HCT116 (cell line): ENCODE results near the gene C15orf40. TPM values are rescaled to one million over a fixed set of nuclear protein-coding genes. Genes with fewer than 3 reads are reported as not detected.

ENCODE experiments used
- ATAC-seq: fragments of 200-7000 bp; cut with Tn5 transposase; 2 replicates; pipeline ENCODE4 v1.9.1; 2020; ENCODE audit warnings: mild to moderate bottlenecking, moderate library complexity
- BruUV-seq: library from RNA; stranded (reverse); fragments of 400-500 nt; replicated peaks from 2 replicates; lab custom pipeline; 2021; lab: Mats Ljungman, UMichigan
- CTCF ChIA-PET: fragments of 300-600 bp; sonication (Branson Sonifier 250); formaldehyde crosslinking; loops from one replicate; lab custom pipeline; 2021; ENCODE audit warnings: antibody characterized with exemption; lab: Charles Lee
- POLR2A ChIA-PET: fragments of 300-600, 350-600 bp; sonication (Branson Sonifier 250); formaldehyde crosslinking; loops from one replicate; lab custom pipeline; 2021; ENCODE audit warnings: antibody characterized with exemption; lab: Charles Lee
- RAD21 ChIA-PET, 2 experiments: fragments of 300-600 bp; sonication (Branson Sonifier 250); formaldehyde crosslinking; loops; one replicate each; lab custom pipeline; 2023; ENCODE audit warnings: low total read pairs in 2 of 2; ENCODE audit not compliant: uncharacterized antibody in 2 of 2, unreplicated experiment in 2 of 2, low non-redundant PET in 1 of 2; lab: Charles Lee
- DNase-seq: peaks from one replicate; pipeline ENCODE4 v3.0.0-alpha.2; 2010; ENCODE audit warnings: low read depth, low spot score
- H2AFZ ChIP-seq: fragments of 200-600 bp; shearing (Covaris generic), sonication (generic); 2 replicates; pipeline ENCODE4 v1.6.1; 2017; ENCODE audit warnings: low read depth, mixed run types, mixed read lengths, antibody characterized with exemption, low read length; ENCODE audit not compliant: poor library complexity, severe bottlenecking
- H3K27ac ChIP-seq: 2 replicates; pipeline ENCODE4 v1.5.1; 2012; ENCODE audit warnings: low read depth, low read length
- H3K27me3 ChIP-seq: fragments of 200-600 bp; sonication (generic); 2 replicates; pipeline ENCODE4 v1.6.1; 2016; ENCODE audit warnings: mixed run types, low read length, mixed read lengths; ENCODE audit not compliant: insufficient read depth
- H3K36me3 ChIP-seq, 2 experiments: fragments of 200-500 bp in 1 of 2; fragments of 200-600 bp in 1 of 2; sonication (Bioruptor generic) in 1 of 2; sonication (generic) in 1 of 2; 2 replicates each; pipeline versions ENCODE4 v1.5.1 to v1.6.1; 2014 to 2016; ENCODE audit warnings: low read length in 2 of 2, inconsistent platforms in 1 of 2, mixed read lengths in 1 of 2, mixed run types in 1 of 2; ENCODE audit not compliant: insufficient read depth in 2 of 2, control insufficient read depth in 1 of 2
- H3K4me1 ChIP-seq, 2 experiments: fragments of 200-600 bp in 1 of 2; sonication (generic) in 1 of 2; 2 replicates each; pipeline versions ENCODE4 v1.5.1 to v1.6.1; 2012 to 2017; ENCODE audit warnings: low read length in 2 of 2, inconsistent platforms in 1 of 2, mild to moderate bottlenecking in 1 of 2, mixed read lengths in 1 of 2, mixed run types in 1 of 2, moderate library complexity in 1 of 2; ENCODE audit not compliant: insufficient read depth in 2 of 2, control insufficient read depth in 1 of 2
- H3K4me2 ChIP-seq: fragments of 200-600 bp; sonication (generic); 2 replicates; pipeline ENCODE4 v1.6.1; 2017; ENCODE audit warnings: mixed run types, low read length, mixed read lengths
- H3K4me3 ChIP-seq, 2 experiments: fragments of 200-600 bp in 1 of 2; sonication (generic) in 1 of 2; replicated peaks in 1 of 2; 2 replicates each; pipeline ENCODE4 v1.5.1; 2011 to 2016; ENCODE audit warnings: low read length in 2 of 2, control low read depth in 1 of 2, low read depth in 1 of 2, mild to moderate bottlenecking in 1 of 2, mixed read lengths in 1 of 2, mixed run types in 1 of 2
- H3K79me2 ChIP-seq: fragments of 200-600 bp; sonication (generic); 2 replicates; pipeline ENCODE4 v1.6.1; 2017; ENCODE audit warnings: mild to moderate bottlenecking, mixed run types, low read length, moderate library complexity, mixed read lengths; ENCODE audit not compliant: insufficient read depth
- H3K9ac ChIP-seq: fragments of 200-600 bp; sonication (generic); 2 replicates; pipeline ENCODE4 v1.6.1; 2016; ENCODE audit warnings: low read length, mixed read lengths
- H3K9me2 ChIP-seq: fragments of 200-600 bp; sonication (generic), shearing (Covaris generic); 2 replicates; pipeline ENCODE4 v1.6.1; 2017; ENCODE audit warnings: mixed run types, mild to moderate bottlenecking, moderate library complexity; ENCODE audit not compliant: insufficient read depth
- H3K9me3 ChIP-seq, 2 experiments: fragments of 200-500 bp in 1 of 2; fragments of 200-600 bp in 1 of 2; sonication (Bioruptor generic) in 1 of 2; sonication (generic) in 1 of 2; 2 replicates each; pipeline ENCODE4 v1.6.1; 2014 to 2017; ENCODE audit warnings: low read length in 2 of 2, mixed read lengths in 2 of 2, inconsistent platforms in 1 of 2, low read depth in 1 of 2, mild to moderate bottlenecking in 1 of 2, mixed run types in 1 of 2, moderate library complexity in 1 of 2; ENCODE audit not compliant: control insufficient read depth in 1 of 2, insufficient read depth in 1 of 2
- H4K20me1 ChIP-seq: fragments of 200-600 bp; sonication (generic), shearing (Covaris generic); 2 replicates; pipeline ENCODE4 v1.6.1; 2017; ENCODE audit warnings: mixed run types, mild to moderate bottlenecking, moderate library complexity; ENCODE audit not compliant: insufficient read depth
- ELF1 ChIP-seq: IDR thresholded peaks from 2 replicates; pipeline ENCODE4 v1.6.1; 2012; ENCODE audit warnings: low read depth, borderline replicate concordance
- JUND ChIP-seq: IDR thresholded peaks from 2 replicates; pipeline ENCODE4 v1.6.1; 2012
- POLR2AphosphoS5 ChIP-seq: IDR thresholded peaks from 2 replicates; pipeline ENCODE4 v1.6.1; 2011; ENCODE audit warnings: mild to moderate bottlenecking, low read depth, low read length, moderate library complexity
- SP1 ChIP-seq: IDR thresholded peaks from 2 replicates; pipeline ENCODE4 v1.6.1; 2012; ENCODE audit warnings: low read depth
- ZFX ChIP-seq: fragments of 450-650 bp; IDR thresholded peaks from 2 replicates; pipeline ENCODE4 v1.6.1; 2017
- intact Hi-C: fragments of 100-400 bp; cut with micrococcal nuclease; formaldehyde crosslinking; loops from 2 replicates; pipeline ENCODE4 v1.10.0; 2022
- total RNA-seq: library from RNA; stranded (reverse); gene quantifications from one replicate; pipeline ENCODE4 v1.2.1, GENCODE V29; 2021; ENCODE audit not compliant: unreplicated experiment

C15orf40 gene
- total RNA-seq, 1 experiment from 2014 or later = 26.0 TPM

DNA sequence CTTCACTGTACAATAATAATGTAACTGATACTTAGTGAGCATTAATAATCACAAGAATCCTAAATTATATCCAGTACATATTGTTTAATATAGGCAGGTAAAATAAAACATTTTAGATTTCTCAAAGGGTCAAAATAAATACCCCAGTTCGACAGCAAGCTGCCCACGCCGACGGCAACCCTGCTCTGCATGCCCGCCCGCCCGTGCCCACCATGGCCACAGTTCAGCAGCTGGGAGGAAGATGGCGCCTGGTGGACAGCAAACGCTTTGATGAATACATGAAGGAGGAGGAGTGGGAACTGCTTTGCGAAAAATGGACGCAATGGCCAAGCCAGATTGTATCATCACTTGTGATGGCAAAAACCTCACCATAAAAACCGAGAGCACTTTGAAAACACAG is 32.7 kb upstream of the C15orf40 start:
- POLR2A ChIA-PET = no interaction called here

DNA sequence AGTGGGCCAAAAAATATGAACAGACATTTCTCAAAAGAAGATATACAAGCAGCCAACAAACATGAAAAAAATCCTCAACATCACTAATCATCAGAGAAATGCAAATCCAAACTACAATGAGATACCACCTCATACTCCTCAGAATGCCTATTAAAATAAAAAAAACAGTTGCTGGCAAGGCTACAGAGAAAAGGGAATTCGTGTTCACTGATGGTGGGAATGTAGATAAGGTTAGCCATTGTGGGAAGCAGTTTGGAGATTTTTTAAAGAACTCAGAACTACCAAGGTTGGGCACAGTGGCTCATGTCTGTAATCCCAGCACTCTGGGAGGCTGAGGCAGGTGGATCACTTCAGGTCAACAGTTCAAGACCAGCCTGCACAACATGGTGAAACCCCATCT is 27.8 kb upstream of the C15orf40 start:
- H2AFZ ChIP-seq = no peak overlapping the region
- peaks cover 93% of the 10 kb centered on the region for H3K79me2 ChIP-seq
- H3K9me3 ChIP-seq = no peaks in the 10 kb centered on the region
- no TSS peak for BruUV-seq
- ATAC-seq = no peak
- H4K20me1 ChIP-seq = peaks cover 11% of the 10 kb centered on the region; the same call in 1 of the 2 replicates
- intact Hi-C loops = no loop called here
- TF ChIP-seq SP1 (no peak), JUND (no peak), ZFX (no peak)
- TF ChIP-seq, all 23 proteins: peak for 0
- ChIA-PET RAD21 (no interaction called here), POLR2A (no interaction called here), CTCF (interaction anchor here (0.7 kb wide), 1 partner anchor 290 kb away, joined by 3 read pairs; no protein-coding TSS in a partner anchor)
- H3K9me2 ChIP-seq = no peaks in the 10 kb centered on the region
- no peak overlapping the region for H3K4me3 ChIP-seq
- DNase-seq = no peak
- no peak overlapping the region for H3K27ac ChIP-seq
- no peak overlapping the region for H3K4me2 ChIP-seq
- H3K4me1 ChIP-seq = no peaks in the 10 kb centered on the region
- H3K9ac ChIP-seq = no peak overlapping the region
- peaks cover 12 to 29% of the 10 kb centered on the region in 2 experiments; a peak in 3 of 4 replicates for H3K36me3 ChIP-seq
- no peaks in the 10 kb centered on the region for H3K27me3 ChIP-seq

More for the DNA sequence above, 32.7 kb upstream of the C15orf40 start:
- Histone ChIP-seq H3K27ac (no peak overlapping the region), H3K4me2 (no peak overlapping the region)
- TF ChIP-seq POLR2AphosphoS5 = no peak
- no peak for TF ChIP-seq ELF1
- TF ChIP-seq, all 23 proteins: peak for 0
- Histone ChIP-seq H3K4me3 (no peak overlapping the region), H3K4me1 (no peaks in the 10 kb centered on the region), H4K20me1 (no peaks in the 10 kb centered on the region), H3K36me3 (peaks cover 33 to 44% of the 10 kb centered on the region in 2 experiments; a peak in 3 of 4 replicates), H3K9me3 (no peaks in the 10 kb centered on the region), H3K9me2 (no peaks in the 10 kb centered on the region), H2AFZ (no peak overlapping the region), H3K9ac (no peak overlapping the region), H3K79me2 (peaks cover 93% of the 10 kb centered on the region), H3K27me3 (no peaks in the 10 kb centered on the region)
- no peak for ATAC-seq
- ChIA-PET RAD21 (no interaction called here), CTCF (no interaction called here)
- DNase-seq = no peak
- intact Hi-C loops = no loop called here
- no TSS peak for BruUV-seq
